HG02610 (cell line): ENCODE measurements around the gene KCNIP4.

Source experiments
- ATAC-seq: cut with Tn5 transposase; IDR thresholded peaks from one replicate; pipeline ENCODE4 v1.9.1; 2021; ENCODE audit warnings: mild to moderate bottlenecking, moderate library complexity; ENCODE audit not compliant: unreplicated experiment

Gene KCNIP4

DNA sequence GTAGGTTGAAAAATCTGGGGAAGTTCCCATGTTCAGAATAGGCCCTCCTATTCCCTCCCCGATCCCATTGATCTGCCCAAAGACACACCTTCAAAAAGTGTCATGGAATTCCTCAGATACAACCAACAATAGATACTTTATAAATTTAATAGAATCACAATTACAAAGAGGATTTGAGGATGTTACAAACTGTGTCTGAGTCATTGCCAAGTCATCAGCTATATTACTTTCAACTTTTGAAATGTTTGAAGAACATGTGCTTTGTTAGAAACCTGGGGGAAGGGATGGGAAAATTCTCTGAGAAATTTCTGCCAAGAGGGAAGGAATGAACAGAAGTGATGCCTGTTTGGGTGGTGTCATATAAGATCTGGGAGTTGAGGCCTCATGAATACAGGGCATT is 46.7 kb downstream of the KCNIP4 start:
- no peak for ATAC-seq

- no peak for ATAC-seq
Measured at GRCh38 chr4:21901281-21901680, 47.3 kb downstream of the KCNIP4 start.

DNA sequence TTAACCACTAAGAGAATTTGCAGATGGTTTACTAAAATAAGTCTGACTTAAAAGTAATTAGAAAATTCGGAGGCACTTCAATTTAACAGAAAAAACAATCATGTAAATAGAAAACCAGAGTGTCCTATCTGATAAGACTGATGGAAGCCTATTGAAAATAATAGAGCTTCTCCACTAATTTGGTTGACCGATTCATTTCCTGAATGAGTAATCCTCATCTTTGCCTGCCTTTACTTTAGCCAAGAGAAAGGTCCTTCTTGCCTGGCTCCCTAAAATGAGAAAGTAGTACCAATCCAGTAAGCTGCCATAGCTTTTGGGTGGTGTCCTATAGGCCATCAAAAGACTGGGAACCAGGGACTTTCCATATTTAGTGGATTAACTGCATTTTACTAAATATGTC is 48.4 kb downstream of the KCNIP4 start:
- ATAC-seq, result no peak

DNA sequence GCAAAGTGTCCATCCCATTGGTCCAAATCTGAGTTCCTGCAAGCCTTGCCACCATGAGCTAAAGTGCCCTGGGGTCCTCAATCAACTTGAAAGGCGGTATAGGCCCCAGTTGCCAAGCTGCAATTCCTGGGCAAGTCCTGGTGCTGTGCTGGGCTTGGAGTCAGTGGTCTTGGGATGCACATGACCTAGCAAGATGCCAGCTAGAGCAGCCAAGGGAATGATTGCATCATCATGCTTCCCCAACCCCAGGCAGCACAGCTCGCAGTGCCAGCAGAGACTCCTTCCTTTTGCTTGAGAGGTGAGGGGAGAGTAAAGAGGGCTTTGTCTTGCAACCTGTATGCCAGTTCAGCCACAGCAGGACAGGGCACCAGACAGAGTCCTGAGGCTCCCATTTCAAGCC is 50.5 kb downstream of the KCNIP4 start:
- ATAC-seq, result no peak

- ATAC-seq, result no peak
Measured at GRCh38 chr4:21896767-21897166, 51.8 kb downstream of the KCNIP4 start.

DNA sequence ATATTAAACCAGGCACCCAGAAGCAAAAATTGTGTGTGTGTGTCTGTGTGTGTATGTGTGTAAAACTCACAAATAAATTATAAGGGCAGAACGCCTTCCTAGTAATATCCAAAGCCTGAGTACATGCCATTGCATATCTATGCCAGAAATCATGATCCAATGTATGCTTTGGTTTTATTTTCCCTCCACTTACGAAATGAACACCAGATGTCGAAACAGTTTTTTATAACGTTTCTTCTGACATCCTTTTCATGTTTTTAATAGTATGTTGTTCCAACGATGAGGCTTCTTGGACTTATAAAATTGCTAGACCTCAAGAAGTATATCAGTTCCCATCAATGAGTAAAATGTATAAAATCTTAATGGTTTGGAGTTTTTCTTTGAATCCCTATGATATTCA is 55.4 kb downstream of the KCNIP4 start:
- no peak for ATAC-seq

GRCh38 chr4:21890231-21890630 is 58.3 kb downstream of the KCNIP4 start:
- no peak for ATAC-seq

DNA sequence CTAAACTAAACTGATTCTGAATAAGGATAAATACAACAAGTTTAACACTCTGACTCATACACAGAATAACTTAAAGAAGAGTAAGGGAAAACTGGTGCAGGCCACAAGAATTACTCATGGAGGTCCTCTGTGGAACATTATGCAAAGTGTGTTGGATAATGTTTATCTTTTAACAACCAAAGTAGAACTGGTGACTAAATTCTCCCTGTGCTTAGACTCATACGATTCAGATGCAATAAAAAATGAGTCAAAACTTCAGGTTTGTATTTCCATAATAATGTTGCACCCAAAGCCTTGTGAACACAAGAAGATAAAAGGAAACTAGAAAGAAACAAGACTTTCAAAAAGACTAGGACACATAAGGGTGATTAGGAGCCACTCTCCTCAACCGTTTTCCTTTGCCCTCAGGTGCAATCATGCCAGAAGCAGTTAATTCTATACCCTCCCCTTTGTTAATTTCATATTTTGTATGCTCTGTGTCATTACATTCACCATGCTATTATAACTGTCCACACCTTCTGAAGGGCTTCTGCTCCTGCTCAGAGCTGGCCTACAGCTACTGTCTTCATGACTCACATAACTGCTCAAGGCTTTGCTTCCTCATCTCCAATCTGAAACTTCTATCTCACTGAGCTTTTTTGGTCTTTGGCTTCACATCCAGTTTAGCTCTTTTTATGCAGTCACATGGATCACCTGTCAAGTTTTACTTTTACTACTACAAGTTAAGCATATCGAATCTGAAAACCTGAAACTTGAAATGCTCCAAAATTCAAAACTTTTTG is 60.2 kb downstream of the KCNIP4 start:
- ATAC-seq, result peak; percentile 80

DNA sequence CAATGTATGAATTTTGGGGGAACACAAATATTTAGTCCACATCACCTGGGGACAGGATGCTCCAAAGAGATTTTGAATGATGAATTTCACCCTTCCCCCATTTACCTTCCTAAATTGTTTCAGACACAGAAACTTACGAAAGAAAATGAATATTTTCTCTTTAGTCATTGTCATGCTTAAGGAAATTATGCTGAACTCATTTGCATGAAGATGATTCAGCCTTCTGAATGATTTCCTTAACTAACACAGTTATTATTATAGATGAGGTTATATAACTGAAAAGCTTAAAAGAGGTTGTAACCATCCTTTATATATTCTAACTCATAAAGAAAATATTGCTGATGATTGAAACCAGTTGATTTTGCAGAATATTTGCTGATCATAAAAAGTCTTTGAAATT is 61.1 kb downstream of the KCNIP4 start:
- no peak for ATAC-seq

GRCh38 chr4:21885770-21886169 is 62.8 kb downstream of the KCNIP4 start:
- no peak for ATAC-seq

- no peak for ATAC-seq
Measured at GRCh38 chr4:21885241-21885640, 63.3 kb downstream of the KCNIP4 start.

DNA sequence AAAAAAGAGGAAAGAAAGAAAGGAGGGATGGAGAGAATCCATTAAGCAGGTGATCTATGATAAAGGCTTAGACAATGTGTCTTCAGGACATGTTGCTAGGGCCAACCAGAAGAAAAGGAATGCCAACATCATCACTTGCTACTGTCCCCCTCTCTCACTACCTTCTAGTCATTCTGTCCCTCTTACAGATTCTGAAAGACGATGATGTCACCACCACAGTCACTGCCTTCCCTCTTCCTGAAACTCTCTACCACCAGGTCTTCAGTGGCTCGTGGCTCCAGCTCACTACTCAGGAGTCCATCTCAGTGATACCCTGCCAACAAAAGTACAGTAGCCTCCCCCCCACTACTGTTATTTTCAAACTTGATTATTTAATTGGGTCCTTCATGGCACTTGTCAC is 64.0 kb downstream of the KCNIP4 start:
- ATAC-seq, result peak; percentile 23

GRCh38 chr4:21882051-21882839 is 66.3 kb downstream of the KCNIP4 start:
- ATAC-seq, result peak; percentile 53

DNA sequence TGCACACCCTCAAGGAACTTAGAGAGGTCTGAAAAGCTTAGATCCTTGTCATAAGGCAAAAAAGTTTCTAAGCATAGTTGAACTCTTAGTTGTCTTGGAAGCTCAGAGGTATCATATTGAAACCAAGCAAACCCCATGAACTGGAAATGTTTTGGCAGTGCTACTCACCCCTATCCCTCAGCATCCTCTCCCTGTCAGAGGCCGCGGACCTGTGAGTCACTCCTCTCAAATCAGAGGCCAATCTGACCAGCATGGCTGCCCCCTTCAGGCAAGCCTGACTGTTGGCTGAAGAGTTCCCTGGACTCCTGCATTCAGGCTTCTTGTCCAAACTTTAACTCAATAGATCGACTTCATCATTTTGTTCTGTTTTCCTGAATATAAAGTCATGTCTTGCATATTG is 69.4 kb downstream of the KCNIP4 start:
- ATAC-seq, result no peak

GRCh38 chr4:21876711-21877110 is 71.9 kb downstream of the KCNIP4 start:
- ATAC-seq, result no peak

- no peak for ATAC-seq
Measured at GRCh38 chr4:21873145-21873544, 75.4 kb downstream of the KCNIP4 start.

- ATAC-seq, result no peak
Measured at GRCh38 chr4:21872101-21872500, 76.5 kb downstream of the KCNIP4 start.

- no peak for ATAC-seq
Measured at GRCh38 chr4:21869978-21870745, 78.4 kb downstream of the KCNIP4 start.

GRCh38 chr4:21864686-21865085 is 83.9 kb downstream of the KCNIP4 start:
- no peak for ATAC-seq

DNA sequence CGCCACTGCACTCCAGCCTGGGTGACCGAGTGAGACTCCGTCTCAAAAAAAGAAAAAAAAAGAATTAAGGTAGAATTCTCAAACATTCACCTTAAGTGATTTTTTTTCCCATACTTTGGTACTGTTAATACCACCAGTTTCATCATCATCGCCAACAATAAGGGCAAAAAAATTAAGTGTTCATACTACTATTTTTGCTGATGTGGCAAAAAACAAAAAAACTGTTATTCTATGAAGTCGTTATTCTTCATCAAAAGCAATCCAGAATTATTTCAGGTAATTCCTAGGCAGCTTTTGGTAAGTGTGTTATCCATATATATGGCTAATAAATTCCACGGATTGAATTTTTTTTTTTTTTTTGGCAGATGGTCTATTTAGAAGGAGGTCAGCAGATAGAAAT is 85.7 kb downstream of the KCNIP4 start:
- ATAC-seq, result no peak

GRCh38 chr4:21858971-21859370 is 89.6 kb downstream of the KCNIP4 start:
- no peak for ATAC-seq

DNA sequence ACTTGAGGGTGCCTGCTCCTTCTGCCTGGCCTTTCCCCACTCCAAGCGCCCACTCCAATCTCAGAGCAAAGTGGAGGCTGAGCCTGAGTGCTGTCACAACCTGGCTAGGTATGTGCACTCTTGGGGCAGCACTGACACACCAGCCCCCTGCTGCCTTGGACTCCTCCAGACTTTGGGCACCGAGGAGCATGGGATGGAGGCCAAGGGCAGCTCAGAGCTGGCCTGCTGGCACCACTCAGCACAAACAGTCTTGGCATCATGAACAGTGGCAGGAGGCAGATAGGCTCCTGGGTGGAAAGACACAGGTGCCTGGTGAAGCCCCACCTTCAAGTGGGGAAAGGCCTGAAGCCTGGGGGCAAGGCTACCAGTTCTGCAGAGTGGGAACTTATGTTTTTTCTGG is 91.8 kb downstream of the KCNIP4 start:
- no peak for ATAC-seq
